ENCODE results near the gene HM13. TPM values are rescaled to one million over a fixed set of nuclear protein-coding genes. Genes with fewer than 3 reads are reported as not detected.

Gene HM13
- total RNA-seq, 5 donors from 2014 or later (not counting 1 experiment from before 2014, with no cell fraction given) = 108 to 149 (median 140) TPM

DNA sequence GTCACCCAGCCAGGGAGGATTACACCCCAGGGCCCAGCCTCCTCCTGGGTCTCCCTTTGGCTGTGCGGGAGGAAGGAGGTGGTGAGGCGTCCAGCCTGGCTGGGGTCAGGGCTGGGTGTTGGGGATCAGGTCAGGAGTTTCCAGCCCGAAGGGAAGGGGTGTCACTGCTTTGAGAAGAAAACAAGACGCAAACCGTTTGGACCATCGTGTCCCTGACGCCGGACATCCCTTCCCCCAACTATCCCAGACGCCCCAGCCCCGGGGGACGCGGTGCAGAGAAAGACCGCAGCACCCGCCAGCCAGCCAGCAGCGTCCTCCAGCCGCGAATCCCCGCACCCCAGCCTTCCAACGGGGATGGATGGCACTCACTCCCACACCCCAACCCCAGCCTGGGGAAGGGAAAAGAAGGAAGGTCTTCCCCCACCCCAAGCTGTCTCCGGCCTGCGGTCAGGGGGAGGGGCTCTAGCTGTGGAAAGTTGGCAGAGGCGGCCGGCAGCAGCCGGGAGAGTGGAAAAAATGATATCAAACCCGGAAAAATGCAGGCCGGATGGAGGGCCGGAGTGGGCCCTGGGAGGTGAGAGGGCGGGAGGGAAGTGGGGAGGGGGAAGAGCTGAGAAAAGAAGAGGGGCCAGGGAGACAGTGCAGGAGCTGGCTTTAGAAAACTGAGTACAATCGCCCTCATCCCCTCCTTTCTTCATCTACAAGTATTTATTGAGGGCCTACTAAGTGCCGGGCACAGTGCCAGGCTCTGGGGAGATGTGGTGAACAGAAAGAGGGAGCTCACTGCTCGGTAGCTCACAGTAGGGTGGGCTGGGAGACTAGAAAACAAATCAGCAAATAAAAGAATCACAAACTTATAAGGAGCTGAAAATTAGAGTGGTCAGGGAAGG is 28.5 kb upstream of the HM13 start:
- H3K27me3 ChIP-seq (replicated peaks in 1 of 2; ENCODE audit: control insufficient read depth in 2 of 2, extremely low read depth in 1 of 2, insufficient read depth in 2 of 2, low read length in 1 of 2) = peaks cover 2 to 36% of the 10 kb centered on the region in 2 experiments
- ChIA-PET POLR2A (no interaction called here), CTCF (interaction anchor here in 1 of 2 donors (1.0 kb wide), 1 partner anchor 18 kb away, joined by 3 read pairs; no protein-coding TSS in a partner anchor)
- no peak overlapping the region for H3K27ac Mint-ChIP-seq
- no peaks in the 10 kb centered on the region for H3K36me3 Mint-ChIP-seq
- peaks cover 0 to 8% (median 1%) of the 10 kb centered on the region in 3 donors for H3K4me1 Mint-ChIP-seq
- H3K27me3 Mint-ChIP-seq = peaks cover 27 to 32% of the 10 kb centered on the region in 2 donors
- H3K27ac ChIP-seq (ENCODE audit: low read length) = no peak overlapping the region
- no peaks in the 10 kb centered on the region for H3K36me3 ChIP-seq (ENCODE audit: control insufficient read depth in 2 of 2, extremely low read depth in 1 of 2, insufficient read depth in 1 of 2, low read length in 1 of 2)
- H3K4me1 ChIP-seq (ENCODE audit: control insufficient read depth in 1 of 2, extremely low read depth in 1 of 2, insufficient read depth in 2 of 2, low read length in 2 of 2) = peaks cover 0 to 6% of the 10 kb centered on the region in 2 experiments
- H3K9me3 ChIP-seq = no peaks in the 10 kb centered on the region
- WGBS (ENCODE audit: insufficient coverage) = 19% methylated on average over 7 of the region's 31 CpGs
- ATAC-seq (replicated peaks in 1 of 4) (no peak), DNase-seq (no peak)
- H3K9me3 Mint-ChIP-seq = no peaks in the 10 kb centered on the region
- H3K4me3 Mint-ChIP-seq = no peak overlapping the region
- no peak overlapping the region for H3K4me3 ChIP-seq (ENCODE audit: control insufficient read depth in 1 of 2, extremely low read depth in 1 of 2, low read length in 1 of 2)

GRCh38 chr20:31488115-31488514 is 26.1 kb upstream of the HM13 start:
- 93% methylated on average over 1 of the region's 2 CpGs for WGBS (ENCODE audit: insufficient coverage)
- H3K4me3 Mint-ChIP-seq = no peak overlapping the region
- no peak for DNase-seq
- no peak overlapping the region for H3K27ac ChIP-seq (ENCODE audit: low read length)
- peaks cover 0 to 8% (median 1%) of the 10 kb centered on the region in 3 donors for H3K4me1 Mint-ChIP-seq
- peaks cover 2 to 28% of the 10 kb centered on the region in 2 experiments for H3K27me3 ChIP-seq (replicated peaks in 1 of 2; ENCODE audit: control insufficient read depth in 2 of 2, extremely low read depth in 1 of 2, insufficient read depth in 2 of 2, low read length in 1 of 2)
- H3K4me1 ChIP-seq (ENCODE audit: control insufficient read depth in 1 of 2, extremely low read depth in 1 of 2, insufficient read depth in 2 of 2, low read length in 2 of 2) = peaks cover 0 to 6% of the 10 kb centered on the region in 2 experiments
- ATAC-seq (replicated peaks in 1 of 4) = no peak
- no peaks in the 10 kb centered on the region for H3K36me3 ChIP-seq (ENCODE audit: control insufficient read depth in 2 of 2, extremely low read depth in 1 of 2, insufficient read depth in 1 of 2, low read length in 1 of 2)
- H3K9me3 ChIP-seq = no peaks in the 10 kb centered on the region
- ChIA-PET CTCF (interaction anchor here (0.6 to 1.1 kb wide), 2 partner anchors 15 to 70 kb away, joined by 3 to 4 read pairs; no protein-coding TSS in a partner anchor), POLR2A (no interaction called here)
- H3K27ac Mint-ChIP-seq = no peak overlapping the region
- no peaks in the 10 kb centered on the region for H3K9me3 Mint-ChIP-seq
- peaks cover 15 to 22% of the 10 kb centered on the region in 2 donors for H3K27me3 Mint-ChIP-seq
- no peaks in the 10 kb centered on the region for H3K36me3 Mint-ChIP-seq
- H3K4me3 ChIP-seq (ENCODE audit: control insufficient read depth in 1 of 2, extremely low read depth in 1 of 2, low read length in 1 of 2) = no peak overlapping the region

DNA sequence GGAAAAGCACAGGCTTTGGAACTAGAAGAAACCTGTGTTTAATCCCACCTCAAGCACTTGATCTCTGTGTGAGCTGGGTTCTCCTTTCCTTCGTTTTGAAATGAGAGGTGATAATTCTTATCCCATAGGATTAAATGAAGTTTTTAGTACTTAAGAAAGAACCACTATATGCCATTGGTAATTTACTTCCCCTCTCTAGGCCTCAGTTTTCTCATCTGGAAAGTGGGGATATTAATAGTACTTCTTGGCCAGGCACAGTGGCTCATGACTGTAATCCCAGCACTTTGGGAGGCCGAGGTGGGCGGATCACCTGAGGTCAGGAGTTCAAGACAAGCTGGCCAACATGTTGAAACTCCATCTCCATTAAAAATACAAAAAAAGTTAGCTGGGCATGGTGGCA is 25.1 kb upstream of the HM13 start:
- H3K36me3 Mint-ChIP-seq = no peaks in the 10 kb centered on the region
- Histone ChIP-seq H3K4me3 (ENCODE audit: control insufficient read depth in 1 of 2, extremely low read depth in 1 of 2, low read length in 1 of 2) (no peak overlapping the region), H3K27ac (ENCODE audit: low read length) (no peak overlapping the region), H3K4me1 (ENCODE audit: control insufficient read depth in 1 of 2, extremely low read depth in 1 of 2, insufficient read depth in 2 of 2, low read length in 2 of 2) (peaks cover 0 to 6% of the 10 kb centered on the region in 2 experiments), H3K9me3 (no peaks in the 10 kb centered on the region), H3K36me3 (ENCODE audit: control insufficient read depth in 2 of 2, extremely low read depth in 1 of 2, insufficient read depth in 1 of 2, low read length in 1 of 2) (no peaks in the 10 kb centered on the region), H3K27me3 (replicated peaks in 1 of 2; ENCODE audit: control insufficient read depth in 2 of 2, extremely low read depth in 1 of 2, insufficient read depth in 2 of 2, low read length in 1 of 2) (peaks cover 2 to 27% of the 10 kb centered on the region in 2 experiments)
- WGBS (ENCODE audit: insufficient coverage) = no CpG with 5 or more reads among the region's 3 CpGs
- H3K9me3 Mint-ChIP-seq = no peaks in the 10 kb centered on the region
- H3K27ac Mint-ChIP-seq = no peak overlapping the region
- H3K27me3 Mint-ChIP-seq = peaks cover 18 to 22% of the 10 kb centered on the region in 2 donors
- H3K4me1 Mint-ChIP-seq = peaks cover 0 to 8% (median 1%) of the 10 kb centered on the region in 3 donors
- POLR2A ChIA-PET = no interaction called here
- no peak overlapping the region for H3K4me3 Mint-ChIP-seq
- ATAC-seq (replicated peaks in 1 of 4) (no peak), DNase-seq (no peak)
- CTCF ChIA-PET = no interaction called here

- no peak for DNase-seq
- H3K4me1 ChIP-seq (ENCODE audit: control insufficient read depth in 1 of 2, extremely low read depth in 1 of 2, insufficient read depth in 2 of 2, low read length in 2 of 2) = peaks cover 0 to under 1% of the 10 kb centered on the region in 2 experiments
- 90% methylated on average over 3 of the region's 3 CpGs for WGBS (ENCODE audit: insufficient coverage)
- peaks cover 0 to 2% (median 0%) of the 10 kb centered on the region in 3 donors for H3K4me1 Mint-ChIP-seq
- no peak overlapping the region for H3K4me3 ChIP-seq (ENCODE audit: control insufficient read depth in 1 of 2, extremely low read depth in 1 of 2, low read length in 1 of 2)
- H3K4me3 Mint-ChIP-seq = no peak overlapping the region
- no peaks in the 10 kb centered on the region for H3K9me3 Mint-ChIP-seq
- no peaks in the 10 kb centered on the region for H3K36me3 ChIP-seq (ENCODE audit: control insufficient read depth in 2 of 2, extremely low read depth in 1 of 2, insufficient read depth in 1 of 2, low read length in 1 of 2)
- peaks cover 2 to 16% of the 10 kb centered on the region in 2 experiments for H3K27me3 ChIP-seq (replicated peaks in 1 of 2; ENCODE audit: control insufficient read depth in 2 of 2, extremely low read depth in 1 of 2, insufficient read depth in 2 of 2, low read length in 1 of 2)
- no peaks in the 10 kb centered on the region for H3K36me3 Mint-ChIP-seq
- no peak overlapping the region for H3K27ac Mint-ChIP-seq
- ChIA-PET POLR2A (no interaction called here), CTCF (interaction anchor here in 1 of 2 donors (1.0 kb wide), 1 partner anchor 11 kb away, joined by 4 read pairs; no protein-coding TSS in a partner anchor)
- H3K27ac ChIP-seq (ENCODE audit: low read length) = no peak overlapping the region
- peaks cover 18 to 20% of the 10 kb centered on the region in 2 donors for H3K27me3 Mint-ChIP-seq
- ATAC-seq (replicated peaks in 1 of 4) = no peak
- no peaks in the 10 kb centered on the region for H3K9me3 ChIP-seq
These were observed 23.5 kb upstream of the HM13 start for GRCh38 chr20:31490752-31491151.

DNA sequence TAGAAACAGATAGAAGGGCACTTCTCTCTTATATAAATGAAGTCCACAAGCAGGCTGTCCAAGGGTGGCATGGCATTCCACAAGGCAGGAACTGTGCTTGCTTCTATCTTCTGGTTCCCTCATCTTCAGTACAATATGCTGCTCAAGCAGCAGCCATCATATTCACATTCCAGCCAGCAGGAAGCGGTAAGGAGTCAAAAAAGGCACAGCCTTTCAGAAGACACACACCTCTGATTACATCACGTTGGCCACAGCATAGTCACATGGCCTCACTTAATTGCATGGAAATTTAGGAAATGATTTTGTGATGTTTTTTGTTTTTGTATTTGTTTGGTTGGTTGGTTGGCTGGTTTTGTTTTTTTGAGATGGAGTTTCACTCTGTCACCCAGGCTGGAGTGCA is 20.1 kb upstream of the HM13 start:
- POLR2A ChIA-PET = no interaction called here
- no CpG with 5 or more reads among the region's 2 CpGs for WGBS (ENCODE audit: insufficient coverage)
- Mint-ChIP-seq H3K9me3 (no peaks in the 10 kb centered on the region), H3K27ac (no peak overlapping the region), H3K4me3 (no peak overlapping the region), H3K27me3 (peaks cover 18 to 20% of the 10 kb centered on the region in 2 donors), H3K4me1 (no peaks in the 10 kb centered on the region), H3K36me3 (no peaks in the 10 kb centered on the region)
- no peaks in the 10 kb centered on the region for H3K36me3 ChIP-seq (ENCODE audit: control insufficient read depth in 2 of 2, extremely low read depth in 1 of 2, insufficient read depth in 1 of 2, low read length in 1 of 2)
- DNase-seq (no peak), ATAC-seq (replicated peaks in 1 of 4) (no peak)
- no peaks in the 10 kb centered on the region for H3K9me3 ChIP-seq
- peaks cover 0 to 16% of the 10 kb centered on the region in 2 experiments for H3K27me3 ChIP-seq (replicated peaks in 1 of 2; ENCODE audit: control insufficient read depth in 2 of 2, extremely low read depth in 1 of 2, insufficient read depth in 2 of 2, low read length in 1 of 2)
- CTCF ChIA-PET = interaction anchor here in 1 of 2 donors (0.9 to 1.3 kb wide), 2 partner anchors 9 to 34 kb away, joined by 4 read pairs; no protein-coding TSS in a partner anchor
- no peak overlapping the region for H3K4me3 ChIP-seq (ENCODE audit: control insufficient read depth in 1 of 2, extremely low read depth in 1 of 2, low read length in 1 of 2)
- H3K27ac ChIP-seq (ENCODE audit: low read length) = no peak overlapping the region
- no peaks in the 10 kb centered on the region for H3K4me1 ChIP-seq (ENCODE audit: control insufficient read depth in 1 of 2, extremely low read depth in 1 of 2, insufficient read depth in 2 of 2, low read length in 2 of 2)

- no peak overlapping the region for H3K4me3 ChIP-seq (ENCODE audit: control insufficient read depth in 1 of 2, extremely low read depth in 1 of 2, low read length in 1 of 2)
- ATAC-seq (replicated peaks in 1 of 4) = no peak
- Mint-ChIP-seq H3K27ac (no peak overlapping the region), H3K27me3 (peaks cover 18 to 20% of the 10 kb centered on the region in 2 donors), H3K9me3 (no peaks in the 10 kb centered on the region), H3K4me1 (no peaks in the 10 kb centered on the region), H3K36me3 (no peaks in the 10 kb centered on the region), H3K4me3 (no peak overlapping the region)
- H3K27me3 ChIP-seq (replicated peaks in 1 of 2; ENCODE audit: control insufficient read depth in 2 of 2, extremely low read depth in 1 of 2, insufficient read depth in 2 of 2, low read length in 1 of 2) = peaks cover 0 to 20% of the 10 kb centered on the region in 2 experiments
- H3K27ac ChIP-seq (ENCODE audit: low read length) = no peak overlapping the region
- H3K36me3 ChIP-seq (ENCODE audit: control insufficient read depth in 2 of 2, extremely low read depth in 1 of 2, insufficient read depth in 1 of 2, low read length in 1 of 2) = no peaks in the 10 kb centered on the region
- DNase-seq = no peak
- ChIA-PET CTCF (interaction anchor here in 1 of 2 donors (0.5 kb wide), 1 partner anchor 42 kb away, joined by 4 read pairs; no protein-coding TSS in a partner anchor), POLR2A (no interaction called here)
- 75% methylated on average over 13 of the region's 15 CpGs for WGBS (ENCODE audit: insufficient coverage)
- no peaks in the 10 kb centered on the region for H3K4me1 ChIP-seq (ENCODE audit: control insufficient read depth in 1 of 2, extremely low read depth in 1 of 2, insufficient read depth in 2 of 2, low read length in 2 of 2)
- no peaks in the 10 kb centered on the region for H3K9me3 ChIP-seq
These were observed 17.4 kb upstream of the HM13 start for GRCh38 chr20:31496761-31497295.

Data from T-cell (primary cell).